LoVo (cell line): ENCODE data around the gene STAT2.
A peak's percentile ranks its signal among the peaks of the same experiment; 100 is the strongest.
"Not testable (repeated sequence)": the region's sequence is repeated elsewhere in the genome, so short reads cannot be mapped to it uniquely, and the experiment has no call there.

Experiments used
- DNase-seq: peaks from one replicate; pipeline ENCODE4 v3.0.0-alpha.2; 2016; ENCODE audit warnings: low spot score

The STAT2 gene

GRCh38 chr12:56326126-56326525 is 33.8 kb downstream of the STAT2 start:
- no peak for DNase-seq

- DNase-seq, result no peak
Measured at GRCh38 chr12:56324206-56324605, 35.7 kb downstream of the STAT2 start.

- DNase-seq, result not testable (repeated sequence)
Measured at GRCh38 chr12:56321610-56322009, 38.3 kb downstream of the STAT2 start.

GRCh38 chr12:56321027-56321426 is 38.9 kb downstream of the STAT2 start:
- DNase-seq, result no peak

- no peak for DNase-seq
Measured at GRCh38 chr12:56317675-56318074, 42.2 kb downstream of the STAT2 start.

GRCh38 chr12:56315622-56316473 is 44.1 kb downstream of the STAT2 start, which contains the start of gene CNPY2:
TSS of gene CNPY2 (minus strand) at chr12:56315988. CDS start at chr12:56315217, 771 bp downstream.
- peak; percentile 100 for DNase-seq

GRCh38 chr12:56315249-56315621 is 44.7 kb downstream of the STAT2 start:
- DNase-seq, result no peak

- DNase-seq, result no peak
Measured at GRCh38 chr12:56311003-56311402, 48.9 kb downstream of the STAT2 start.

GRCh38 chr12:56308714-56309113 is 51.2 kb downstream of the STAT2 start:
- no peak for DNase-seq

GRCh38 chr12:56307221-56307965 is 52.5 kb downstream of the STAT2 start:
- no peak for DNase-seq

- DNase-seq, result no peak
Measured at GRCh38 chr12:56304872-56305590, 54.9 kb downstream of the STAT2 start.

- DNase-seq, result no peak
Measured at GRCh38 chr12:56304276-56304675, 55.6 kb downstream of the STAT2 start.

GRCh38 chr12:56300644-56301464 is 59.1 kb downstream of the STAT2 start:
- DNase-seq, result no peak

- DNase-seq, result peak; percentile 100
Measured at GRCh38 chr12:56299853-56300643, 59.9 kb downstream of the STAT2 start, which contains the start of gene CS. TSS of gene CS (minus strand) at chr12:56300330. CDS start at chr12:56300201, 129 bp downstream.

- peak; percentile 50 for DNase-seq
Measured at GRCh38 chr12:56299308-56299852, 60.5 kb downstream of the STAT2 start.

GRCh38 chr12:56298828-56299227 is 61.1 kb downstream of the STAT2 start:
- DNase-seq, result no peak

- no peak for DNase-seq
Measured at GRCh38 chr12:56297400-56297799, 62.5 kb downstream of the STAT2 start.

- DNase-seq, result no peak
Measured at GRCh38 chr12:56296295-56296694, 63.6 kb downstream of the STAT2 start.

- DNase-seq, result no peak
Measured at GRCh38 chr12:56293795-56294194, 66.1 kb downstream of the STAT2 start.
